ENCODE results near the gene PDXK. TPM values are rescaled to one million over a fixed set of nuclear protein-coding genes. Genes with fewer than 3 reads are reported as not detected.
"Not testable (repeated sequence)": the region's sequence is repeated elsewhere in the genome, so short reads cannot be mapped to it uniquely, and the experiment has no call there.

The PDXK gene
- 64.3 and 68.7 TPM in 2 replicates for total RNA-seq (2014; rRNA removed; shearing (Covaris generic))

DNA sequence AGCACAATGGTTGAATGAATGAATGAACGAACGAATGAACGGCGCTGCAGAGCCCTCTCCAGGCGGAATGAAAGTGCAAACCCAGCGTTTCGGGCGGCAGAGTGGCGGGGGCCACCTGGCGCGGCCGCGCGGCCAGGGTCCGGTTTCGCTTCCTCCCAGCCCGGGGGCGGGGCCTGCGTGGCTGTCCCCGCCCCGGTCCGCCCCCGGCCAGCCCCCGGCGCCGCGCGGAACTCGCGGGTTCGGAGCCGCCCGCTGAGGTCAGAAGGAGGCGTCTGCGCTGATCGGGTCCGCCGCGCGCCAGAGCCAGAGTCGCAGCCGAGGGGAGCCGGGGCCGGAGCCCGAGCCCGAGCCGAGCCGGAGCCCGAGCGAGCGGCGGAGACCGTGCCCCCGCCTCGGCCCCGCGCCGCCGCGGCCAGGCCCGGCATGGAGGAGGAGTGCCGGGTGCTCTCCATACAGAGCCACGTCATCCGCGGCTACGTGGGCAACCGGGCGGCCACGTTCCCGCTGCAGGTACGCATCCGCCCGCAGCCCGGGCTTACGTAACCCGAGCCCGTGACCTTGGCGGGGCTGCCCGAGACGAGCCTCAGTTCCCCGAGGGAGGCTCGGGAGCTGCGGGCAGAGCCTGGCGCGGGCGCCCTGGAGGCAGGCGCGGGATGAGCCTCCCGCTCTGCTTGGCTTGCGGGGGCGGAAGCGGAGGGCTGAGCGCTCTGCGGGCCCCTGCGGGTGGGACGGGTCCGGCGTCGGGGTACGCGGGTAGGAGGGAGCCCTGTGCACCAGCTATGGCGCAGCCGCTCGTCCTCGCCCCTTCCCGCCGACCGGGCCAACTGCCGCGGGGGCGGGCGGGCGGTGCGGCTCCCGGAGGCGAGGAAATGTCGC is at the start of gene PDXK:
TSS of gene PDXK (plus strand) at position 258 of the 876 bp plus-strand sequence. CDS start at position 424, 166 bp downstream.
- peak; percentile 98 for DNase-seq
- peaks cover 2% of the 10 kb centered on the region for H3K36me3 ChIP-seq (replicated peaks; ENCODE audit: control insufficient read depth, insufficient read depth, low read length)
- H3K27me3 ChIP-seq (ENCODE audit: control insufficient read depth, insufficient read depth, low read length): peaks cover 6% of the 10 kb centered on the region
- H3K4me3 ChIP-seq (ENCODE audit: insufficient read depth, low read depth, low read length): peak within 1 kb of the TSS; percentile 96

DNA sequence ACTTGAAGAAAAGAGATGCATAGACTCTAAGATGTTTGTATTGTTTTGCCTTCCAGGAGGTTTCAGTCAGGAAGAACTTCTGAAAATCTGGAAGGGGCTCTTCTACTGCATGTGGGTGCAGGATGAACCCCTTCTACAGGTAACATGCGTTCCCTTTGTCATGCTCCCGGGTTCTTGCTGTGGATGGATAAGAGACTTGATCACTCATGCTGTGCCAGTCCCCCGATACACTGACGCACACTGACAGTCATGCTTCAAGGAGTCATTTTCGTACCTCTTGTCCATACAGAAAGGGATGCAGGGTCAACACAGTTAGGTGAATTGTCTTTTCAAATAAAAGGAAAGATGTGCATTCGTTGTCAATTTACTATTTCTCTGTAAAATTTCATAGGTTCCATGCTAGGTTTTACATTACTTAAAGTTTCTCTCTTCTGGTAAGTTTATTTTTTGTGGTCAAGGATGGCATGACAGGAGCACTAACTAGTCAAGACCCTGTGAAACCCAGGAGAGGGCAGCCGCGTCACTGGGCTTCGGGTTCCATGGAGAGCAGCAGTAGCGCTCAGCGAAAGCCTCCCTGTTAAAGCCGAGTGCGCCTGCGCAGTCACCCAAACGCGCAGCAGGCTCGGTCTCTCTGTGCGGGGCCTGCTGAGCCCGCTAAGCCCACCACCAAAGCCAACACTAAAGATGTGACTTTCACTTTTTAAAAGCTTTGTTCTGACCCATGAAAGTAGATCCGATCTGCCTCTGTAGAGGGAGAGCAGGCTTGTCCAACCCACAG is 48.9 kb upstream of the PDXK start:
- Histone ChIP-seq H3K27me3 (ENCODE audit: control insufficient read depth, insufficient read depth, low read length) (no peaks in the 10 kb centered on the region), H3K36me3 (replicated peaks; ENCODE audit: control insufficient read depth, insufficient read depth, low read length) (peaks cover 4% of the 10 kb centered on the region)
- no peak for DNase-seq

DNA sequence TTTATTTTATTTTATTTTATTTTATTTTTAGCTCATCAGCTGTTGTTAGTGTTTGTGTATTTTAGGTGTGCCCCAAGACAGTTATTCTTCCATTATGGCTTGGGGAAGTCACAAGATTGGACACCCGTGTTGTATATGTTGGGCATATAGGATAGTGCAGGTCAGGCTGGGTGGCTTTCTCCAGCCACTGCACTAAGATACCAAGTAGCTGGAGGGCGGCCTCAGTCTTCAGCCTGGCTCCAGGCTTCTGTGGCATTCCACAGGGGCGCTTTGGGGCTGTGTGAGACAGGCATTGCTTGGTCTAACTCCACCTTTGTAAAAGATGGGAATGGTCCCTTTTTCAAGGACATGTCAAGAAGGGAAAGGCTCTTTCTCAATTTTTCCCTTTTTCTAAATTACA is 43.1 kb upstream of the PDXK start:
- DNase-seq: no peak
- Histone ChIP-seq H3K4me3 (ENCODE audit: insufficient read depth, low read depth, low read length) (no peak overlapping the region), H3K27me3 (ENCODE audit: control insufficient read depth, insufficient read depth, low read length) (no peaks in the 10 kb centered on the region), H3K36me3 (replicated peaks; ENCODE audit: control insufficient read depth, insufficient read depth, low read length) (peaks cover 17% of the 10 kb centered on the region)

More for the DNA sequence above, 48.9 kb upstream of the PDXK start:
- no peak overlapping the region for H3K4me3 ChIP-seq (ENCODE audit: insufficient read depth, low read depth, low read length)

DNA sequence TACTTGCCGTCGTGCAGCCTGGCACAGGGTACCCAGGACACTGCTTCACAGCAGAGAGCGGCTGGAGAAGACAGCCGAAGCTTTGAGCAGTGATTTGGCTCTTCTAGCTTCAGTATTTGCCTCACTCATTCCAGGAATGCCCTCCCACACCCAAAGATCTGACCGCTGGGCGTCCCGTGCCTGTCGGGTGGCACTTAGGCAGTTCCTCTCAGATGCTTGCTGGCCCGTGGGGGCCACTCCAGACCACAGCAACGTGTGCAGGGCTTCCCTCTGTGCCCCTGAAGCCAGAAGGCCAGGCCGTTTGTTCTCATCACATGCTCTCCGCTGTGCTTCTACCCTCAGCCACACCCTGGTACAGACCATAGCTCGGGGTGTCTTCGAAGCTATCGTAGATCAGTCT is 42.5 kb upstream of the PDXK start:
- no peak for DNase-seq
- Histone ChIP-seq H3K4me3 (ENCODE audit: insufficient read depth, low read depth, low read length) (no peak overlapping the region), H3K36me3 (replicated peaks; ENCODE audit: control insufficient read depth, insufficient read depth, low read length) (peaks cover 15% of the 10 kb centered on the region), H3K27me3 (ENCODE audit: control insufficient read depth, insufficient read depth, low read length) (no peaks in the 10 kb centered on the region)

DNA sequence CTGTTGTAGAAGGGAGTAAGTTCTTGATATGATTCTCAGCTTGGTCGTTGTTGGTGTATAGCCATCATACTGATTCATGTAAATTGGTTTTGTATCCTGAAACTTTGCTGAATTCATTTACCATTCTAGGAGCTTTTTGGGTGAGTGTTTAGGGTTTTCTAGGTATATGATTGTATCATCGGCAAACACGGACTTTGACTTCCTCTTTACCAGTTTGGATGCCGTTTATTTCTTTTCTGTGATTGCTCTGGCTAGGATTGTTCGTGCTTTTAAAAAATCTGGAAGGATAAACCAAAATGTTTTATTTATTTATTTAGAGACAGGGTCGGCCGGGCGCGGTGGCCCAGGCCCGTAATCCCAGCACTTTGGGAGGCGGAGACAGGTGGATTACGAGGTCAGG is 39.0 kb upstream of the PDXK start:
- Histone ChIP-seq H3K4me3 (ENCODE audit: insufficient read depth, low read depth, low read length) (no peak overlapping the region), H3K36me3 (replicated peaks; ENCODE audit: control insufficient read depth, insufficient read depth, low read length) (peaks cover 31% of the 10 kb centered on the region), H3K27me3 (ENCODE audit: control insufficient read depth, insufficient read depth, low read length) (no peaks in the 10 kb centered on the region)
- DNase-seq: no peak

DNA sequence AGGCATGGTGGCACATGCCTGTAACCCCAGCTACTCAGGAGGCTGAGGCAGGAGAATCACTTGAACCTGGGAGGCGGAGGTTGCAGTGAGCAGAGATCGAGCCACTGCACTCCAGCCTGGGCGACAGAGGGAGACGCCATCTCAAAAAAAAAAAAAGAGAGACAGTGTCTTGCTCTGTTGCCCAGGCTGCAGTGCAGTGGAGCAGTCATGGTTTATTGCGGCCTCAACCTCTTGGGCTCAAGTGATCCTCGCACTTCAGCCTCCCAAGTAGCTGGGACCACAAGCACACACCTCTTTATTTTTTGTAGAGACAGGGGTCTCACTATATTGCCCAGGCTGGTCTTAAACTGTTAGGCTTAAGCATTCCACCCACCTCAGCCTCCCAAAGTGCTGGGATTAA is 38.5 kb upstream of the PDXK start:
- not testable (repeated sequence) for H3K27me3 ChIP-seq (ENCODE audit: control insufficient read depth, insufficient read depth, low read length); H3K4me3 ChIP-seq (ENCODE audit: insufficient read depth, low read depth, low read length); DNase-seq
- peaks cover 33% of the 10 kb centered on the region for H3K36me3 ChIP-seq (replicated peaks; ENCODE audit: control insufficient read depth, insufficient read depth, low read length)

DNA sequence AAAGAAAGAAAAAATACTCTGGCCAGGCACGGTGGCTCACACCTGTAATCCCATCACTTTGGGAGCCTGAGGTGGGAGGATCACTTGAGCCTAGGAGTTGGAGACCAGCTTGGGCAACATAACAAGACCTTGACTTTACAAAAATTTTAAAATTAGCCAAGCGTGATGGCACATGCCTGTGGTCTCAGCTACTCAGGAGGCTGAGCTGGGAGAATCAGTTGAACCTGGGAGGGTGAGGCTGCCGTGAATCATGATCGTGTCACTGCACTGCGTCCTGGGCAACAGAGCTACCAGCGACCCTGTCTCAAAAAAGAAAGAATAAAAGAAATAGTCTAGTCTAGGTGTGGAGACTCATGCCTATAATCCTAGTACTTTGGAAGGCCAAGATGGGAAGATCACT is 37.3 kb upstream of the PDXK start:
- Histone ChIP-seq H3K36me3 (replicated peaks; ENCODE audit: control insufficient read depth, insufficient read depth, low read length) (peaks cover 36% of the 10 kb centered on the region), H3K4me3 (ENCODE audit: insufficient read depth, low read depth, low read length) (no peak overlapping the region), H3K27me3 (ENCODE audit: control insufficient read depth, insufficient read depth, low read length) (no peaks in the 10 kb centered on the region)
- no peak for DNase-seq

DNA sequence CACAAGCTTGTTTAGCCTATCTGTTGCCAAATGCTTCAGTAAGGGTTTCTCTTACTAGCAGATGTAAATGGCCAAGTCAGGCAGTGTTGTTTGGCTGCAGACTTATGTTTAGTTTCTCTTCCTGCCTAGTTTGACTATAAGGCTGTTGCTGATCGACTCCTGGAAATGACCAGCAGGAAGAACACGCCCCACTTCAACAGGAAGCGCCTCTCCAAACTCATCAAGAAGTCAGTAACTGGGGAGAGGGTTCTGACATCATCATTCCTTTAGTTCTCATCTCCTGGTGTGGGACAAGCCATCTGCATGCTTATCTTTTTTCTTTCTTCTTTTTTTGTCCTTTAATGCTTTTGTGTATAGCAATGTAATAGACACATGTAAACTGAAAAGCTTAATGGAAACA is 34.5 kb upstream of the PDXK start:
- Histone ChIP-seq H3K36me3 (replicated peaks; ENCODE audit: control insufficient read depth, insufficient read depth, low read length) (peaks cover 51% of the 10 kb centered on the region), H3K4me3 (ENCODE audit: insufficient read depth, low read depth, low read length) (no peak overlapping the region), H3K27me3 (ENCODE audit: control insufficient read depth, insufficient read depth, low read length) (no peaks in the 10 kb centered on the region)
- DNase-seq: no peak

DNA sequence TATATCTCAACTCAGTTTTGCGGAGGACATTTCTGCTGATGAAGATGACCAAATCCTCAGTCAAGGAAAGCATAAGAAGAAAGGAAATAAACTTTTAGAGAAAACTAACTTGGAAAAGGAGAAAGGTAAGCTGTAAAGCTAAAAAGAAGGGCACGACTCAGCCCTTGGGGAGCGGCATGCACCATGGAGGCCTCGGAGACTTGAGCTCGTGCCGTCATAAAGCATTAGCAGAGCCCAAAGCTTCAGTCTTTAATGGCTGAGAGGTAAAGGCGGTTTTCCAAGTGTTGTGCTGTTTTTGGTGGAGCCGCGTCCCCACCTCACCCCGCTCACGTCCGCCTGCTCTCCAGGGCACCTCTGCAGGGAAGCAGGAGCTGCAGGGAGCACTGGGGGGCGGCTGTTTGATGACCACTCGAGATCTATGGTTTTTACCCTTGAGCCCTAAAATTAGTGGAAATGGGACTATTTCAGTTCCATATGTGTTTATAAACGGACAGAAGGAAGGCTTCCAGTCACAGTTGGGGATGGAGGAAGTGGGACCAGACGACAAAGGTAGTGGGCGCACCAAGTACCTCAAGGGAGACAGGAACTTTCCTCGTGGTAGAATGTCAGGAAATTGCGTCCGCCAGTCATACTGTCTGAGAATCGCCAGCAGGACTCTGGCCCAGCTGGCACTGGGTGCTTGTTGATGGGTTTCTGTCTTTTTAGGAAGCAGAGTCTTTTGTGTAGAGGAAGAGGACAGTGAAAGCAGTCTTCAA is 31.9 kb upstream of the PDXK start:
- Histone ChIP-seq H3K36me3 (replicated peaks; ENCODE audit: control insufficient read depth, insufficient read depth, low read length) (peaks cover 65% of the 10 kb centered on the region), H3K4me3 (ENCODE audit: insufficient read depth, low read depth, low read length) (no peak overlapping the region), H3K27me3 (ENCODE audit: control insufficient read depth, insufficient read depth, low read length) (no peaks in the 10 kb centered on the region)
- no peak for DNase-seq

DNA sequence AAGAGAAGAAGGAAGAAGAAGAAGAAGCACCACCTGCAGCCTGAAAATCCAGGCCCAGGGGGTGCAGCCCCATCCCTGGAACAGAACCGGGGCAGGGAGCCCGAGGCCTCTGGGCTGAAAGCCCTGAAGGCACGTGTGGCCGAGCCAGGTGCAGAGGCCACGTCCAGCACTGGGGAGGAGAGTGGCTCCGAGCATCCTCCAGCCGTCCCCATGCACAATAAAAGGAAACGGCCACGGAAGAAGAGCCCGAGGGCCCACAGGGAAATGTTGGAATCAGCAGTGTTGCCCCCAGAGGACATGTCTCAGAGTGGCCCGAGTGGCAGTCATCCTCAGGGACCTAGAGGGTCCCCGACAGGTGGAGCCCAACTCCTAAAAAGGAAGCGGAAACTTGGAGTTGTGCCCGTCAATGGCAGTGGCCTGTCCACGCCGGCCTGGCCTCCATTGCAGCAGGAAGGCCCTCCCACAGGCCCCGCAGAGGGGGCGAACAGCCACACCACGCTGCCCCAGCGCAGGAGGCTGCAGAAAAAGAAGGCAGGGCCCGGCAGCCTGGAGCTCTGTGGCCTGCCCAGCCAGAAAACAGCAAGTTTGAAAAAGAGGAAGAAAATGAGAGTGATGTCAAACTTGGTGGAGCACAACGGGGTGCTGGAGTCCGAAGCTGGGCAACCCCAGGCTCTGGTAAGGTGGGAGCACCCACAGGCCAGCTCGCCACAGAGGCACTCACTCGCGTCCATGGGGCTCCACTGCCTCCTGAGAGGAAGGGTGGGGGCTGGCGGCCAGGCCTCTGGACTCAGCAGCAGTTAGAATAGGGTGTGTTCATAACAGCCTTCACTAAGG is 31.1 kb upstream of the PDXK start:
- Histone ChIP-seq H3K36me3 (replicated peaks; ENCODE audit: control insufficient read depth, insufficient read depth, low read length) (peaks cover 68% of the 10 kb centered on the region), H3K27me3 (ENCODE audit: control insufficient read depth, insufficient read depth, low read length) (no peaks in the 10 kb centered on the region), H3K4me3 (ENCODE audit: insufficient read depth, low read depth, low read length) (no peak overlapping the region)
- peak; percentile 40 for DNase-seq

DNA sequence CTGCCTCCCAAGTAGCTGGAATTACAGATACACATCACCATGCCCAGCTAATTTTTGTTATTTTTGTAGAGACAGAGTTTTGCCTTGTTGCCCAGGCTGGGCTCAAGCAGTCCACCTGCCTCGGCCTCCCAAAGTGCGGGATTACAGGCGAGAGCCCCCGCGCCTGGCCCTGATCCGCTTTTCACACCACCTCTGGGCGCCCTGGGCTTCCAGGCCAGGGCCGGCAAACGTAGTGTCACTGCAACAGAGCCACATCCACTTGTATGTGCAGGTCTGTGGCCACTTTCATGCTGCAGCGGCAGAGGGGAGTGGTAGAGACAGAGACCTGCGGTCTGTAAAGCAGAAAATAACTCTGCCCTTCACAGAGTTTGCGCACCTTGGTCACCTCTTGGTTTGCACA is 30.0 kb upstream of the PDXK start:
- DNase-seq: peak; percentile 17
- Histone ChIP-seq H3K27me3 (ENCODE audit: control insufficient read depth, insufficient read depth, low read length) (no peaks in the 10 kb centered on the region), H3K36me3 (replicated peaks; ENCODE audit: control insufficient read depth, insufficient read depth, low read length) (peaks cover 68% of the 10 kb centered on the region), H3K4me3 (ENCODE audit: insufficient read depth, low read depth, low read length) (no peak overlapping the region)

DNA sequence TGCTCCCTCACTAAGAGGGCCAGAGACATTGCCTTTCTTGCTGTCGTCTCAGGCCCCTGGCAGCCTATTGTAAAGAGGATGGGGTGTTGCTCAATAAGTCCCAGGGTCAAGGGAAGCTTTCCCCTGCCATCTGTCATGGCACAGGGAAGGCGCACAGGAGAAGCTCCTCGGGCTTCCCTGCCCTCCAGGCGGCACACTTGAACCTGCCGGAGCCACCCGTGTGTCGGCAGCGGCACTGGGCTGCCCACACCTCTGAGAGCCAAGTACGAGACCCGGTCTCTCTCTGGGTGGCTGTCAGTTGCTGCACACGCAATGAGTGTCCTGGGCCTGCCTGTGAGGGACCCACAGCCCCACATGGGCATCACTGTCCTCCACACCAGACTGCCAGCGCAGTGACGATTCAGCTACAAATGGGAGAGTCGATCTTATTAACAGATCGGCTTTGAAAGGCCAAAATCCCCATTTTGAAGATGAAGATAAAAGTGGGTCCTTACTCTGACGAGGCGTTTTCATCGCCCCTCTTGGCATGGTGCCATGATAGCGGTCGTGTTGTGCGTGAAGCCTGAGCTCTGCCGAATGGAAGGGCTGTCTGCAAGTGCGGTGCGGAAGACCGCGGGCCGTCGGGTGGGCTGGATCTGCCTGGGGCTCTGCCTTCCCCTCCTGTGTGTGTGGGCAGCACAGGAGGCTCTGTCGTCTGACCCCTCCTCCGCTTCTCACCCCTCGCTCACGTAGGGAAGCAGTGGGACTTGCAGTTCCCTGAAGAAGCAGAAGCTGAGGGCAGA is 29.2 kb upstream of the PDXK start:
- no peak overlapping the region for H3K4me3 ChIP-seq (ENCODE audit: insufficient read depth, low read depth, low read length)
- H3K27me3 ChIP-seq (ENCODE audit: control insufficient read depth, insufficient read depth, low read length): no peaks in the 10 kb centered on the region
- H3K36me3 ChIP-seq (replicated peaks; ENCODE audit: control insufficient read depth, insufficient read depth, low read length): peaks cover 67% of the 10 kb centered on the region
- peak; percentile 33 for DNase-seq

DNA sequence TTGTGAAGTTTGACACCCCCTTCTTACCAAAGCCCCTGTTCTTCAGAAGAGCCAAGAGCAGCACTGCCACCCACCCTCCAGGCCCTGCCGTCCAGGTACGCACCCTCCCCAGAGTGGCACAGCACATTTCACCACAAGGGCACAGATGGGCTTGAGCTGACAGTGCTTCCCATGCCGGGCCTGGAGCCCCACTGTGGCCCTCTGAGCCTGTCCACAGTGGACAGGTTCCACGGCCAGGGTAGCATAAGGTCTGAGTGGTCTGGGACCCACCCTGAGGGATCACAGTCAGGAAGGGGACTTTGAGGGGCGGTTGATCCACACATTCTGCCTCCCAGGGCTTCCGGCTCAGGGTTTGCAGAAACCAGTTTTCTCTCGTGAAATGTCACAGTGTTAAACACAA is 28.6 kb upstream of the PDXK start:
- Histone ChIP-seq H3K4me3 (ENCODE audit: insufficient read depth, low read depth, low read length) (no peak overlapping the region), H3K27me3 (ENCODE audit: control insufficient read depth, insufficient read depth, low read length) (no peaks in the 10 kb centered on the region), H3K36me3 (replicated peaks; ENCODE audit: control insufficient read depth, insufficient read depth, low read length) (peaks cover 63% of the 10 kb centered on the region)
- DNase-seq: no peak
